A673 (cell line): ENCODE data around the gene ETNK1. TPM values are rescaled to one million over a fixed set of nuclear protein-coding genes. Genes with fewer than 3 reads are reported as not detected.
A peak's percentile ranks its signal among the peaks of the same experiment; 100 is the strongest.

Source experiments
- BruUV-seq: library from RNA; stranded (reverse); fragments of 400-500 nt; replicated peaks from 2 replicates; lab custom pipeline; 2021; lab: Mats Ljungman, UMichigan
- CTCF ChIA-PET: fragments of 300-600 bp; sonication (Branson Sonifier 250); formaldehyde crosslinking; loops from one replicate; lab custom pipeline; 2022; ENCODE audit warnings: antibody characterized with exemption; lab: Charles Lee
- POLR2A ChIA-PET: fragments of 300-600 bp; sonication (Branson Sonifier 250); formaldehyde crosslinking; loops from one replicate; lab custom pipeline; 2022; ENCODE audit warnings: antibody characterized with exemption; ENCODE audit not compliant: low non-redundant PET; lab: Charles Lee
- DNase-seq: peaks from one replicate; pipeline ENCODE4 v3.0.0-alpha.2; 2015; ENCODE audit warnings: low spot score
- H3K27ac ChIP-seq: fragments of 200-600 bp; sonication (generic); 2 replicates; pipeline ENCODE4 v1.5.1; 2016; ENCODE audit warnings: mixed run types, low read depth, mild to moderate bottlenecking, mixed read lengths, antibody characterized with exemption, low read length; ENCODE audit not compliant: poor library complexity, severe bottlenecking
- H3K27me3 ChIP-seq: fragments of 200-600 bp; sonication (generic); replicated peaks from 2 replicates; pipeline ENCODE4 v1.6.1; 2017; ENCODE audit warnings: mixed run types, low read depth, mild to moderate bottlenecking, mixed read lengths, antibody characterized with exemption, low read length; ENCODE audit not compliant: insufficient read depth, poor library complexity
- H3K36me3 ChIP-seq: fragments of 200-600 bp; sonication (generic); 2 replicates; pipeline ENCODE4 v1.6.1; 2016; ENCODE audit warnings: mixed run types, mild to moderate bottlenecking, mixed read lengths, antibody characterized with exemption, low read length; ENCODE audit not compliant: insufficient read depth, poor library complexity, severe bottlenecking
- H3K4me1 ChIP-seq: fragments of 200-600 bp; sonication (generic); 2 replicates; pipeline ENCODE4 v1.6.1; 2017; ENCODE audit warnings: mixed run types, mild to moderate bottlenecking, mixed read lengths, antibody characterized with exemption, low read length; ENCODE audit not compliant: insufficient read depth, poor library complexity, severe bottlenecking
- H3K4me3 ChIP-seq: fragments of 200-600 bp; sonication (generic); 2 replicates; pipeline ENCODE4 v1.5.1; 2016; ENCODE audit warnings: low read depth, mixed run types, mild to moderate bottlenecking, mixed read lengths, low read length; ENCODE audit not compliant: poor library complexity, severe bottlenecking
- H3K9me3 ChIP-seq: fragments of 200-600 bp; sonication (generic); 2 replicates; pipeline ENCODE4 v1.6.1; 2016; ENCODE audit warnings: mixed run types, low read depth, mild to moderate bottlenecking, mixed read lengths, antibody characterized with exemption, low read length; ENCODE audit not compliant: poor library complexity, severe bottlenecking
- EZH2 ChIP-seq: fragments of 200-600 bp; sonication (generic); IDR thresholded peaks from 2 replicates; pipeline ENCODE4 v1.6.1; 2017; ENCODE audit warnings: borderline replicate concordance, low read depth, mild to moderate bottlenecking, mixed read lengths, antibody characterized with exemption, low read length; ENCODE audit not compliant: poor library complexity, severe bottlenecking
- intact Hi-C: fragments of 100-400 bp; cut with micrococcal nuclease; formaldehyde crosslinking; loops from one replicate; pipeline ENCODE4 v1.10.0; 2022; ENCODE audit not compliant: unreplicated experiment
- total RNA-seq: library from RNA; stranded (reverse); gene quantifications from 2 replicates; pipeline ENCODE4 v1.2.3, GENCODE V29; 2021
- TF ChIP-seq, protein P1 (sequence below): fragments of 300-800, 200-600 bp; sonication (generic); conservative IDR thresholded peaks from 2 replicates; pipeline ENCODE4 v1.5.1; 2017; ENCODE audit warnings: low read depth, mild to moderate bottlenecking, antibody characterized with exemption, low read length, moderate library complexity, mixed read lengths

Gene ETNK1
- total RNA-seq, 1 experiment from 2014 or later: 90.4 TPM

DNA sequence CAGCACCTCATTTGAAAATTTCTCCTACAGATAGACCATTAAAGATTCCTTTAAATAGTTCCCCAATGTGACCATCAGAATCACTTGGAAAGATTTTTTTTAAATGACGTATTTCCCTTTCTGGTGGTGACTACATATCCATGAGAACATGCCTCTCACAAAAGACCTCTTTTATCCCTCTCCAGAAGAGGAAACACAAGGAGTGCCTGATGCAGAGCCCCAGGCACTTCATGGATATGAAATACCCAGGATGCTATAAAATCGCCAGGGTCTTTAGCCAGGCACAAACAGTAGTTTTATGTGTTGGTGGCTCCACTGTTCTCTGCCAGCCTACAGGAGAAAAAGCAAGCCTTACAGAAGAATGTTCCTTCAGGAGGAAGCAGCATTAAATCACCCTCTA lies 97.1 kb downstream of the ETNK1 start:
- Histone ChIP-seq H3K36me3 (no peaks in the 10 kb centered on the region), H3K9me3 (no peaks in the 10 kb centered on the region), H3K4me1 (no peaks in the 10 kb centered on the region), H3K4me3 (no peak overlapping the region), H3K27ac (no peak overlapping the region), H3K27me3 (peaks cover 4% of the 10 kb centered on the region)
- ChIA-PET CTCF (no interaction called here), POLR2A (no interaction called here)
- no peak for DNase-seq
- no peak for TF ChIP-seq EZH2
- TF ChIP-seq, protein P1, sequence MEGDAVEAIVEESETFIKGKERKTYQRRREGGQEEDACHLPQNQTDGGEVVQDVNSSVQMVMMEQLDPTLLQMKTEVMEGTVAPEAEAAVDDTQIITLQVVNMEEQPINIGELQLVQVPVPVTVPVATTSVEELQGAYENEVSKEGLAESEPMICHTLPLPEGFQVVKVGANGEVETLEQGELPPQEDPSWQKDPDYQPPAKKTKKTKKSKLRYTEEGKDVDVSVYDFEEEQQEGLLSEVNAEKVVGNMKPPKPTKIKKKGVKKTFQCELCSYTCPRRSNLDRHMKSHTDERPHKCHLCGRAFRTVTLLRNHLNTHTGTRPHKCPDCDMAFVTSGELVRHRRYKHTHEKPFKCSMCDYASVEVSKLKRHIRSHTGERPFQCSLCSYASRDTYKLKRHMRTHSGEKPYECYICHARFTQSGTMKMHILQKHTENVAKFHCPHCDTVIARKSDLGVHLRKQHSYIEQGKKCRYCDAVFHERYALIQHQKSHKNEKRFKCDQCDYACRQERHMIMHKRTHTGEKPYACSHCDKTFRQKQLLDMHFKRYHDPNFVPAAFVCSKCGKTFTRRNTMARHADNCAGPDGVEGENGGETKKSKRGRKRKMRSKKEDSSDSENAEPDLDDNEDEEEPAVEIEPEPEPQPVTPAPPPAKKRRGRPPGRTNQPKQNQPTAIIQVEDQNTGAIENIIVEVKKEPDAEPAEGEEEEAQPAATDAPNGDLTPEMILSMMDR: no peak
- no TSS peak for BruUV-seq
- intact Hi-C loops: no loop called here

DNA sequence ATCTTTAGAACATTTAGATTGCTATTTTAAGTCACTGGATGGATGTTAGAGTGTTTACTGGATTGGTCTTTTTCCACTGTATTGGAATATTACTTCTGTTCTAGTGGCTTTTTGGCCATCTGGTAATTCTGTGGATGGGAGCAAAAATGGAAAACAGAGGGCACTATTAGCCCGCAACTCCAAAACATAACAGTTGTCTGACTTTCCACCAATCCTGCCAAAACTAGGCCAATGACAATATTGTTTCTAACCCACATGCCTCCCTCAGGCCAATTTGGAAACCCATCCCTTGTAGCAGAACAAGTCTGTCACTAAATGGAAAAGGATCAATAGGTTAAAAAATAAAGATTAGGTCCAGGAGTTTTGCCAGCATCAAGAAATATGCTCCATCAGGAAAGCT lies 97.8 kb downstream of the ETNK1 start:
- POLR2A ChIA-PET: no interaction called here
- no peak for DNase-seq
- no peak for TF ChIP-seq EZH2
- TF ChIP-seq, protein P1: no peak
- Histone ChIP-seq H3K4me1 (no peaks in the 10 kb centered on the region), H3K36me3 (no peaks in the 10 kb centered on the region), H3K9me3 (no peaks in the 10 kb centered on the region), H3K27ac (no peak overlapping the region), H3K27me3 (peaks cover 4% of the 10 kb centered on the region), H3K4me3 (no peak overlapping the region)
- intact Hi-C loops: no loop called here
- BruUV-seq: no TSS peak
- CTCF ChIA-PET: no interaction called here

DNA sequence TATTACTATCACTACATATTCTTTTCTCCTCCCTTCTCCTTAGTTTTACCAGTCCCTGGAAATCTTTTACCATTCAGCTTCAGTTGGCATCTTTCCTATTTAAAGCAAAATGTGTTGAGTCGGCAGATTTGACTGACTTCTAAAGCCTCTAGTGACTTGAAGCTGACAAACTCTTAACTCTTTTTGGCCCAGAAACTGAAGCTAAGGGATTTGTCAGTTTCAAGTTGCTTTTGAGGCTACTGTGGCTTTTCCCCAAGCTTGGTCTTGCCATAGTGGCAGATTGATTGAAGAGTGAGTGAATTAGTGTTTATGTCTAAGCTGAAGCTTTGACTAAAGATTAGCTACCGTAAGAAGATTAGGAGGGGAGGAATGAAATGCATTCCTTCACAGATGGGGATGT lies 104.0 kb downstream of the ETNK1 start:
- no TSS peak for BruUV-seq
- H3K4me3 ChIP-seq: no peak overlapping the region
- intact Hi-C loops: no loop called here
- no peaks in the 10 kb centered on the region for H3K27me3 ChIP-seq
- H3K4me1 ChIP-seq: no peaks in the 10 kb centered on the region
- ChIA-PET POLR2A (no interaction called here), CTCF (no interaction called here)
- no peaks in the 10 kb centered on the region for H3K36me3 ChIP-seq
- no peak for TF ChIP-seq EZH2
- TF ChIP-seq, protein P1: no peak
- H3K27ac ChIP-seq: no peak overlapping the region
- no peaks in the 10 kb centered on the region for H3K9me3 ChIP-seq
- DNase-seq: peak; percentile 5
